H1 (cell line): ENCODE measurements around the gene MAN1A2. TPM values are rescaled to one million over a fixed set of nuclear protein-coding genes. Genes with fewer than 3 reads are reported as not detected.
A peak's percentile ranks its signal among the peaks of the same experiment; 100 is the strongest.

Source experiments
- CTCF ChIA-PET: fragments of 300-600 bp; sonication (Branson Sonifier 250); formaldehyde crosslinking; loops from one replicate; lab custom pipeline; 2021; ENCODE audit not compliant: partially characterized antibody; lab: Charles Lee
- POLR2A ChIA-PET: fragments of 300-600 bp; sonication (Branson Sonifier 250); formaldehyde crosslinking; loops from one replicate; lab custom pipeline; 2021; ENCODE audit warnings: inconsistent platforms; ENCODE audit not compliant: partially characterized antibody; lab: Charles Lee
- DNase-seq, 2 experiments: peaks; one replicate each; pipeline versions ENCODE4 v3.0.0 to v3.0.0-alpha.2; 2010 to 2022; ENCODE audit warnings: low spot score in 2 of 2, low read depth in 1 of 2, mixed read lengths in 1 of 2
- FAIRE-seq: peaks from 2 replicates; lab custom pipeline; 2011; peaks lifted over from hg19 to GRCh38; lab: Jason Lieb, UNC
- H2AFZ ChIP-seq: 2 replicates; pipeline ENCODE4 v1.8.1; 2012; ENCODE audit warnings: low read length, inconsistent platforms
- H2AK5ac ChIP-seq: 2 replicates; pipeline ENCODE4 v1.6.1; 2013; ENCODE audit warnings: low read depth, low read length
- H2BK120ac ChIP-seq: replicated peaks from 2 replicates; pipeline ENCODE3; 2013; ENCODE audit warnings: low read depth, low read length, inconsistent platforms
- H2BK12ac ChIP-seq: 2 replicates; pipeline ENCODE4 v1.6.1; 2013; ENCODE audit warnings: low read depth, low read length
- H2BK15ac ChIP-seq: 2 replicates; pipeline ENCODE4 v1.6.1; 2013; ENCODE audit warnings: low read length
- H2BK20ac ChIP-seq: 2 replicates; pipeline ENCODE4 v1.6.1; 2013; ENCODE audit warnings: low read length
- H2BK5ac ChIP-seq: 2 replicates; pipeline ENCODE4 v1.6.1; 2013; ENCODE audit warnings: low read depth, low read length
- H3K14ac ChIP-seq: 2 replicates; pipeline ENCODE4 v1.6.1; 2013; ENCODE audit warnings: inconsistent platforms; ENCODE audit not compliant: insufficient read length
- H3K18ac ChIP-seq: 2 replicates; pipeline ENCODE4 v1.6.1; 2013; ENCODE audit warnings: low read length; ENCODE audit errors: extremely low read depth
- H3K23ac ChIP-seq: 2 replicates; pipeline ENCODE4 v1.6.1; 2013; ENCODE audit warnings: inconsistent platforms; ENCODE audit not compliant: insufficient read length
- H3K23me2 ChIP-seq: 2 replicates; pipeline ENCODE4 v1.6.1; 2013; ENCODE audit warnings: low read depth, low read length
- H3K27ac ChIP-seq: 2 replicates; pipeline ENCODE4 v1.6.1; 2011; ENCODE audit warnings: low read depth, low read length, inconsistent platforms
- H3K27me3 ChIP-seq, 4 experiments: replicated peaks in 1 of 4; 1 replicate in 1 of 4; 2 replicates in 3 of 4; pipeline versions ENCODE4 v1.6.1 to v1.8.1; 2011 to 2013; ENCODE audit warnings: low read length in 3 of 4, mild to moderate bottlenecking in 3 of 4, inconsistent platforms in 2 of 4, mixed read lengths in 2 of 4, moderate library complexity in 1 of 4; ENCODE audit not compliant: control insufficient read depth in 3 of 4, insufficient read depth in 3 of 4; ENCODE audit errors: extremely low read depth in 1 of 4
- H3K36me3 ChIP-seq, 4 experiments: 2 replicates each; pipeline versions ENCODE4 v1.6.1 to v1.8.1; 2011 to 2013; ENCODE audit warnings: mild to moderate bottlenecking in 4 of 4, low read length in 3 of 4, moderate library complexity in 2 of 4, control low read depth in 1 of 4, inconsistent platforms in 1 of 4; ENCODE audit not compliant: insufficient read depth in 4 of 4, control insufficient read depth in 2 of 4
- H3K4ac ChIP-seq: replicated peaks from 2 replicates; pipeline ENCODE3; 2013; ENCODE audit warnings: low read length, low read depth, mixed read lengths, inconsistent platforms; ENCODE audit not compliant: insufficient read length
- H3K4me1 ChIP-seq, 4 experiments: replicated peaks in 1 of 4; 1 replicate in 1 of 4; 2 replicates in 3 of 4; pipeline versions ENCODE4 v1.6.1 to v1.8.1; 2011 to 2013; ENCODE audit warnings: low read length in 3 of 4, inconsistent platforms in 2 of 4, mixed read lengths in 1 of 4; ENCODE audit not compliant: insufficient read depth in 4 of 4, control insufficient read depth in 3 of 4
- H3K4me2 ChIP-seq, 2 experiments: 2 replicates each; pipeline versions ENCODE4 v1.6.1 to v1.8.1; 2011 to 2013; ENCODE audit warnings: low read depth in 2 of 2, low read length in 2 of 2, control low read depth in 1 of 2, inconsistent platforms in 1 of 2, mild to moderate bottlenecking in 1 of 2; ENCODE audit not compliant: insufficient read depth in 1 of 2
- H3K4me3 ChIP-seq, 4 experiments: fragments of 200-600, 300-600 bp in 1 of 4; sonication (generic), shearing (Covaris generic), sonication (Bioruptor Twin) in 1 of 4; 2 replicates each; pipeline versions ENCODE4 v1.5.1 to v1.8.1; 2011 to 2016; ENCODE audit warnings: low read length in 4 of 4, low read depth in 3 of 4, control low read depth in 2 of 4, inconsistent platforms in 2 of 4, mild to moderate bottlenecking in 2 of 4, mixed read lengths in 1 of 4, moderate library complexity in 1 of 4; ENCODE audit not compliant: insufficient read depth in 2 of 4; ENCODE audit errors: extremely low read depth in 1 of 4
- H3K56ac ChIP-seq: replicated peaks from 2 replicates; pipeline ENCODE3; 2013; ENCODE audit warnings: low read depth, mild to moderate bottlenecking, mixed read lengths, low read length, inconsistent platforms; ENCODE audit not compliant: insufficient read length
- H3K79me1 ChIP-seq: 2 replicates; pipeline ENCODE4 v1.6.1; 2013; ENCODE audit warnings: low read depth, low read length, control low read depth
- H3K79me2 ChIP-seq, 2 experiments: 2 replicates each; pipeline versions ENCODE4 v1.6.1 to v1.8.1; 2012 to 2013; ENCODE audit warnings: low read length in 2 of 2, mild to moderate bottlenecking in 2 of 2, inconsistent platforms in 1 of 2; ENCODE audit not compliant: insufficient read depth in 2 of 2, control insufficient read depth in 1 of 2
- H3K9ac ChIP-seq, 4 experiments: replicated peaks in 1 of 4; 1 replicate in 1 of 4; 2 replicates in 3 of 4; pipeline versions ENCODE4 v1.6.1 to v1.8.1; 2011 to 2013; ENCODE audit warnings: low read depth in 3 of 4, low read length in 3 of 4, control low read depth in 2 of 4, mild to moderate bottlenecking in 2 of 4, moderate library complexity in 2 of 4, inconsistent platforms in 1 of 4; ENCODE audit errors: extremely low read depth in 1 of 4
- H3K9me3 ChIP-seq, 2 experiments: 2 replicates each; pipeline versions ENCODE4 v1.6.1 to v1.8.1; 2012 to 2013; ENCODE audit warnings: mild to moderate bottlenecking in 2 of 2, moderate library complexity in 2 of 2, control low read depth in 1 of 2, inconsistent platforms in 1 of 2, low read depth in 1 of 2, low read length in 1 of 2, mixed read lengths in 1 of 2; ENCODE audit not compliant: insufficient read depth in 2 of 2
- H4K20me1 ChIP-seq, 2 experiments: replicated peaks in 1 of 2; 2 replicates each; pipeline versions ENCODE3 to v1.8.1; 2011 to 2013; ENCODE audit warnings: inconsistent platforms in 2 of 2, low read length in 2 of 2, mild to moderate bottlenecking in 1 of 2; ENCODE audit not compliant: insufficient read depth in 2 of 2, control insufficient read depth in 1 of 2
- H4K5ac ChIP-seq: 2 replicates; pipeline ENCODE4 v1.6.1; 2013; ENCODE audit warnings: low read length, low read depth, mixed read lengths, inconsistent platforms; ENCODE audit not compliant: insufficient read length
- H4K8ac ChIP-seq: 2 replicates; pipeline ENCODE4 v1.8.0; 2013; ENCODE audit warnings: mild to moderate bottlenecking, moderate library complexity, low read length, inconsistent platforms; ENCODE audit not compliant: insufficient read depth; ENCODE audit errors: extremely low read depth
- H4K91ac ChIP-seq: replicated peaks from 2 replicates; pipeline ENCODE3; 2013; ENCODE audit warnings: low read length, mixed read lengths, inconsistent platforms; ENCODE audit not compliant: insufficient read length
- CREB1 ChIP-seq: IDR thresholded peaks from 2 replicates; pipeline ENCODE4 v1.6.1; 2012; ENCODE audit warnings: inconsistent platforms
- EP300 ChIP-seq, 2 experiments: IDR thresholded peaks; 1 replicate in 1 of 2; 2 replicates in 1 of 2; pipeline ENCODE4 v1.6.1; 2011 to 2012; ENCODE audit warnings: low read depth in 2 of 2, low read length in 2 of 2, mild to moderate bottlenecking in 2 of 2, borderline replicate concordance in 1 of 2, inconsistent platforms in 1 of 2, moderate library complexity in 1 of 2
- HDAC2 ChIP-seq, 2 experiments: fragments of 300-600 bp in 1 of 2; sonication (generic) in 1 of 2; IDR thresholded peaks; 2 replicates each; pipeline ENCODE4 v1.6.1; 2011 to 2012; ENCODE audit warnings: low read depth in 2 of 2, low read length in 2 of 2, mild to moderate bottlenecking in 2 of 2, moderate library complexity in 2 of 2, borderline replicate concordance in 1 of 2, inconsistent platforms in 1 of 2
- NANOG ChIP-seq: IDR thresholded peaks from 2 replicates; pipeline ENCODE4 v1.6.1; 2011; ENCODE audit warnings: low read length, low read depth, mild to moderate bottlenecking, inconsistent platforms; ENCODE audit not compliant: insufficient read depth, poor library complexity, severe bottlenecking
- SUZ12 ChIP-seq: fragments of 200-600 bp; sonication (generic); IDR thresholded peaks from 2 replicates; pipeline ENCODE4 v1.6.1; 2012; ENCODE audit warnings: mild to moderate bottlenecking, inconsistent platforms, low read length, moderate library complexity, mixed read lengths
- TCF12 ChIP-seq: IDR thresholded peaks from 2 replicates; pipeline ENCODE4 v1.6.1; 2011; ENCODE audit warnings: low read depth, mild to moderate bottlenecking, low read length
- WGBS, 2 experiments: shearing (Covaris generic) in 1 of 2; methylation state at CpG; one replicate each; pipeline versions ENCODE4 v1.1.6 to v1.1.7; 2013 to 2015; ENCODE audit warnings: low lambda C conversion rate in 2 of 2, mixed read lengths in 2 of 2, inconsistent platforms in 1 of 2, low coverage in 1 of 2, missing lambda C conversion rate in 1 of 2; ENCODE audit not compliant: insufficient replicate concordance in 2 of 2, insufficient coverage in 1 of 2, insufficient read length in 1 of 2; ENCODE audit errors: extremely low coverage in 1 of 2, missing lambda C conversion rate in 1 of 2; 5-methylcytosine and 5-hydroxymethylcytosine counted together
- polyA plus RNA-seq, 7 experiments: library from polyadenylated mRNA; depleted of rRNA in 3 of 7; stranded (reverse) in 5 of 7; unstranded in 2 of 7; fragments of >200 nt in 5 of 7; fragments of 200-250 nt in 2 of 7; gene quantifications; 1 replicate in 5 of 7; 2 replicates in 1 of 7; 4 replicates in 1 of 7; pipeline versions ENCODE4 v1.2.1 to v1.2.3, GENCODE V29; 2011 to 2013; ENCODE audit warnings: missing spikeins in 2 of 7, mixed read lengths in 2 of 7
- total RNA-seq: library from RNA; stranded (reverse); fragmentation: NEBNext Ultra II Directional; extraction: Animal tissue kit (Norgen Biotek cat#: 25700); gene quantifications from 2 replicates; pipeline ENCODE4 v1.2.1, GENCODE V29; 2021

Gene MAN1A2
- total and polyA plus RNA-seq, 2 of the 8 experiments (the other 6 are each of a cell fraction or from before 2014, with no cell fraction given) = 5.5 to 18.8 TPM

DNA sequence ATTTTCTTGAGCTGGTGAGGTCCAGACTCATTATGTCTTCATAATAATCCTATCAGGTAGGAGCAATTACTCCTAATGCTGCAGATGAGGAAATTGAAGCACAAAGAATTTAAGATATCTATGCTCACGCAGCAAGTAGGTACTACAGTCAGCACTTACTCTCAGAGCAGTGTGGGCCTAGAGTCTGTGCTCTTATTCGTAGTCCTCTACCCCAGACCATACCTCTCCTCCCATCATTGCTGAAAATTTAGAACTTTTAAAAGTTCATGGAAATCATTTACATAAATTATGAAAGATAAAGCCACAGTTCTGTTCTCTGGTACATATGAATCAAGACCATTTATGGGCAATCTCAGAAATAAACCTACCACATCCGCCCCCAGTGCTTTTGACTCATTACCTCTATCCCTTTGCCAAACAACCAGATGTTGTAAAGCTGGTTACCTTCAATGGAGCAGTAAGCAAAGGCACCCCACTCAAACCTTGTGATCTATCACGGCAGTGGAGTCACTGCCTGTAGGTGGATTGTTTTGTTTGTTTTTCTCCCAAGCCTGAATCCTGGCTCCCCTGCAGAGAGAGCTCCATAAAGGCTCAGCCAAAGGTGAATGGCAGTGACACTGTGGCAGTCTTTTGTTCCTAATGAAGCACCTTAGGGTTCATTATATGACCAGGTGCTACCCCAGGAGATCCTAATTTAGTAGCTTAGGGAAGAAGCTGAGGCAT is 20.9 kb upstream of the MAN1A2 start:
- CTCF ChIA-PET = interaction anchor here (0.8 to 1.6 kb wide), 6 partner anchors 11 to 517 kb away, joined by 3 to 5 read pairs (median 3); no protein-coding TSS in a partner anchor
- H3K4ac ChIP-seq = no peak overlapping the region
- no peak overlapping the region for H3K14ac ChIP-seq
- no peaks in the 10 kb centered on the region for H3K79me2 ChIP-seq
- H2BK15ac ChIP-seq = no peak overlapping the region
- no peaks in the 10 kb centered on the region for H4K20me1 ChIP-seq
- no peak overlapping the region for H4K5ac ChIP-seq
- peaks cover 0 to 3% (median 0%) of the 10 kb centered on the region in 4 experiments; a peak in 3 of 7 replicates for H3K27me3 ChIP-seq
- H3K9me3 ChIP-seq = no peaks in the 10 kb centered on the region
- no peak overlapping the region for H3K23ac ChIP-seq
- FAIRE-seq (peak; percentile 88), DNase-seq (no peak)
- no peak overlapping the region for H2BK12ac ChIP-seq
- H3K79me1 ChIP-seq = no peaks in the 10 kb centered on the region
- no peak overlapping the region for H3K18ac ChIP-seq
- no peaks in the 10 kb centered on the region for H3K23me2 ChIP-seq
- H2BK5ac ChIP-seq = no peak overlapping the region
- H3K27ac ChIP-seq = no peak overlapping the region
- 53% methylated on average over 4 of the region's 4 CpGs; no CpG with 5 or more reads in 1 of the 2 experiments for WGBS, 2 experiments
- no peak overlapping the region; the same call in 1 of the 2 replicates for H2BK20ac ChIP-seq
- H2BK120ac ChIP-seq = no peak overlapping the region
- H3K56ac ChIP-seq = no peak overlapping the region
- no peak overlapping the region for H3K4me3 ChIP-seq
- 0 out of 4 replicates have a peak overlapping the region, but pooled peaks have one; percentile 1 to 18 for H3K4me2 ChIP-seq
- POLR2A ChIA-PET = interaction anchor here (0.9 kb wide), 1 partner anchor 17 kb away, joined by 3 read pairs; no protein-coding TSS in a partner anchor
- H2AFZ ChIP-seq = no peak overlapping the region
- TF ChIP-seq HDAC2 (IDR thresholded peaks at IDR 0.05; ENCODE audit: borderline replicate concordance in 1 of 2, low read depth in 2 of 2, low read length in 2 of 2) = peak; percentile 73 to 92; a peak in 2 of 4 replicates
- TF ChIP-seq SUZ12 = no peak
- peak; percentile 53 for TF ChIP-seq NANOG
- TF ChIP-seq TCF12 = 0 out of 2 replicates have a peak, but pooled peaks have one; percentile 81
- peak; percentile 24; the same call in 1 of the 2 replicates for TF ChIP-seq CREB1
- TF ChIP-seq EP300 (IDR thresholded peaks at IDR 0.05; ENCODE audit: borderline replicate concordance in 1 of 2, low read depth in 2 of 2, low read length in 2 of 2) = no peak
- peaks cover 0 to 6% (median 2%) of the 10 kb centered on the region in 4 experiments; a peak in 3 of 7 replicates for H3K4me1 ChIP-seq
- no peaks in the 10 kb centered on the region for H3K36me3 ChIP-seq
- no peak overlapping the region for H3K9ac ChIP-seq
- H2AK5ac ChIP-seq = no peak overlapping the region
- H4K8ac ChIP-seq = no peak overlapping the region
- no peak overlapping the region for H4K91ac ChIP-seq
